GM21723 (cell line): ENCODE measurements around the gene TMEM236.

Source experiments
- ATAC-seq: cut with Tn5 transposase; IDR thresholded peaks from one replicate; pipeline ENCODE4 v1.9.1; 2021; ENCODE audit warnings: mild to moderate bottlenecking, moderate library complexity; ENCODE audit not compliant: unreplicated experiment

TMEM236 gene

GRCh38 chr10:17737027-17737965, 14.7 kb upstream of the TMEM236 start:
- no peak for ATAC-seq

GRCh38 chr10:17740668-17741067, 11.3 kb upstream of the TMEM236 start:
- ATAC-seq: no peak

DNA sequence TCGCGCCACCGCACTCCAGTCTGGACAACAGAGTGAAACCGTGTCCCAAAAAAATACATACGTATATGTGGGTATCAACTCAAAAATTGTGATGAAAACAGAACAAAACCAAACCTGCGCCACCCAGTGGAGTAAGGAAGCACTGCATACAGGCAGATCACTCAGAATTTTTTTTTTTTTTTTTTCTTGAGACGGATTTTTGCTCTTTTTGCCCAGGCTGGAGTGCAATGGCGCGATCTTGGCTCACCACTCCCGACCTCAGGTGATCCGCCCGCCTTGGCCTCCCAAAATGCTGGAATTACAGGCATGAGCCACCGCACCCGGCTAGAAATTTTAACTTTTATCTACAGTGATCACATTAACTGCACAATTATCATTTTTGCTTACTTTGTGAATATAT, 9.1 kb upstream of the TMEM236 start:
- no peak for ATAC-seq

GRCh38 chr10:17743437-17743836, 8.6 kb upstream of the TMEM236 start:
- ATAC-seq: no peak

- ATAC-seq: no peak
These were observed 7.6 kb upstream of the TMEM236 start for GRCh38 chr10:17744341-17744861.

DNA sequence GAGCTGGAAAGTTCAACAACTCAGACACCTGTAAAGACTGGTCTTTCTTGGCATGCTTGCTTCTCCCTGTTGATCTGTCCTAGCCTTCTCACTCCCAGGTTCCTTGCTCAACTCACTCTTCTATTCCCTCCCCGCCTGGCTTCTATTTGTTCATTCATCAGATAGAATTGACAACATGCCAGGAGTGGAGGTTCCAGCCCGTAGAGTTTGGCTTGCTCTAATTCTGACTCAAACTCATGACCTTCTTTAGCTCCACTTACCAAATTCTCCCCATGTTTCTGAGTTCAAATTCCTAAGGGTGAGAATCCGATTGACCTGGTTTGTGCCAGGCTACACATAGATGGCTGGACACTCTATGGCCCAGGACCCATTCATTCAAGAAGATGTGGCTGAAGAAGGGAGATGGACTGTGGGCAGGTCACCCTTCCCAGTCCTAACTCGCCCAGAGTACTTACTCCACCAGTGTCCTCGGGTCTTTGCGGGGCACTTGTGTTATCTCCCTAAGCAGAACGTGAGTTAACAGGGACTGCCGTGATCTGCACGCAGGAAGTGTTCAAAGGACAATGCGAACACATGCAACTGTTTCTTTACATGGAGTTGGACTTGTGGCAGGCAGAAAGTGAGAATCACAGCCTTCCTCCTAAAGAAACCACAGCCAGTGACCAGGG, 4.0 kb upstream of the TMEM236 start:
- ATAC-seq: no peak

GRCh38 chr10:17749890-17750289, 2.1 kb upstream of the TMEM236 start:
- no peak for ATAC-seq

- ATAC-seq: peak; percentile 94
These were observed 4.7 kb downstream of the TMEM236 start for GRCh38 chr10:17756557-17757217.

GRCh38 chr10:17758200-17758599, 6.2 kb downstream of the TMEM236 start:
- ATAC-seq: no peak

DNA sequence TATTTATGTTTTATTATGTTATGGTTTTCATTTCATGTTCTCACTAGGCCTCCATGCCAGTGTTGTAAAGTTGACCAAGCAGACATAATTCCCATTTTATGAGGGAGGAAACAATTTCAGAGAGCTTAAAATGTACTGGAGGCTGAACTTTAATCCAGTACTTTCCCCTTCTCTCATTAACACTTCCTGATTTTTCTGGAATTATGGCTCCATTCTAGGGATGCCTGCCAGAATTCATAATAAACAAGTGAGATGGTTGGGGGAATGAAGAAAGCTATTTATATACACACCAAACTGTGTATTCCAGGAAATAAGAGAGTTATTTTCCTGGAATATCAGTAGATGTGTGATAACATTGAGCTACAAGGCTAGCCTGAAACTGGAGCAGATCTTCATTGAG, 6.9 kb downstream of the TMEM236 start:
- ATAC-seq: no peak

DNA sequence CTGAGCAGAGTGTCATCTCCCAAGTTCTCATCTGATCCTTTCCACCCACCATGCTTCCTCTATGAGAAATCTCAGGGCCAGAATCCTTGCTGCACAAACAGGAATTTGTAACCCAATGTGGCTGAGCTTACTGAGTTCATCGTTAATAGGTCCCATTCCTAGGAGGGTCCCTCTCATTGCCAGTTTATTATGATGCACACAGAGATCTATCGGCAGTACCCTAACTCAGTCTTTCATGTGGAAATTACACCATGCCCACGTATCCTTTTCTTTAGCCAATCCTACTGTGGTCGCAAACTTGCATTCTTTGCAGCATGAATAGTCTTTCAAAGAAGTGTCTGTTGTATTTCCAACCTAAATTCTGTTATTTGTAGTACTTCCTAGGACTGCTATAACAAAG, 12.1 kb downstream of the TMEM236 start:
- ATAC-seq: no peak

DNA sequence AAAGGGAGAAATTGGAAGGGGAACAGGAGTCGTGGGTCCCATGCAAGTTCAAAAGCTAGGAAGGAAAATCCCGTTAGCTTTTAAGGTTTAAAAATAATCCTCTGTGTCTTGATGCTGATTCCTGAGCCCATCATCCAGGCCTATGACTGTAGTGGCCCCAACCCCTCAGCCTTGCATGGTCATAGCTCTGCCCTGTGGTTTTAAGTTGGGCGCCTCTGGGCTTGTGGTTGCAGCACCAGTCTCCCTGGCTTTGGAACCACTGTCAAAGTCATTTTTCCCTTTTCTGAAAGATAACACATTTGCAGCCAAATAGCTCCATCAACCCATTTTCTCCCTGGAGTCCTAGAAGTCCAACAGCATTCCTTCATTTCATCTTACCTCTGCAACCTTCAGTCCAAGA, 13.6 kb downstream of the TMEM236 start:
- ATAC-seq: no peak

- ATAC-seq: no peak
These were observed 14.7 kb downstream of the TMEM236 start for GRCh38 chr10:17766731-17767130.

DNA sequence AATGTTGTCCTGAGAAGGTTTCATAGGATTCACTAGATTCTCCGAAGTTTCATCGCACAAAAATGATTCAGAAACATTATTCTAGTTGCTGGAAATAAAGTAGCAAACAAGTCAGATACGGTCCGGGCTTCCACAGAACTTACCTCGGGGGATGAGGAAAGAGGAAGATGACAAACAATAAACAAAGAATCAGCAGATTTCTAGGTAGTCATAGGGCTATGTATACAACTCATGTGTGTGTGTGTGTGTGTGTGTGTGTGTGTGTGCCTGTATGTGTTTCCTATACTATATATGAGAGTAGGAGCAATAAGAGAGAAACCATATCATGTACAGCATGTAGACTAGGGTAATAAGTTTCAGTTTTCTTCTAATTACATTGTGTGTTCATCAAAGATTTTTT, 16.5 kb downstream of the TMEM236 start:
- no peak for ATAC-seq

- no peak for ATAC-seq
These were observed 17.0 kb downstream of the TMEM236 start for GRCh38 chr10:17768957-17769356.

DNA sequence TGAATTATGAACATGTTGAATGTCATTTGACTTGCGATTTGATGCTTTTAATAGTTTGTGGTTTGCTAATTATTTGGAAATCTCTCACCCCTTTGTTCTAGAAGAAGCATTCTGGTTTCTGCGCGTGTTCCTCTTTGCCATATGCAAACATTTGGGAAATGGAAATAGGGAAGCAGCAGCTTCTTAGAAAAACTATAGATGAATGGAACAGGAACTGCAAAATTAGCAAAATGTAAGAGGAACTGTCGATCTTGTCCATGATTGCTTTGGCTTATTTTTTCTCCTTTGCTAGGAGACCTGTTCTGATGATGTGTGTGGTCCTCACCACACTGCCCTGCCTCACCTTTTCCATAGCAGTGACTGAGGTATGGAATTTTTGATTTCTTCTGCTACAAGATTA, 19.0 kb downstream of the TMEM236 start:
- no peak for ATAC-seq

GRCh38 chr10:17779784-17780183, 27.8 kb downstream of the TMEM236 start:
- no peak for ATAC-seq

DNA sequence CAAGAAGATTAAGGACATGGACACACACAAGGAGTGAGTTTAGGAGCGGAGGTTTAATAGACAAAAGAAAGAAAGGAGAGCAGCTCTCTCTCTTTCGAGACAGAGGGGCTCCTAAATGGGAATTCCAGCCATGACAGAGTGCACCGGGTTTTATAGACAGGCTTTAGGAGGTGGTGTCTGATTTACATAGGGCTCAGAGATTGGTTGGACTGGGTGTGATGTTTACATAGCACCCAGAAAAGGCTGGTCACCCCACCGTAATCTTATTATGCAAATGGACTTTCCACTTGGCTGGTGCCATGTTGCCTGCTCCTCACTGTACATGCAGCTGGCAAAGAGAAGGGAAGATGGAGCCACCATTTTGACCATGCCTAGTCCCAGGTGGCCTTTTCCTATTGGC, 28.7 kb downstream of the TMEM236 start:
- ATAC-seq: no peak

- ATAC-seq: no peak
These were observed 29.9 kb downstream of the TMEM236 start for GRCh38 chr10:17781856-17782255.

DNA sequence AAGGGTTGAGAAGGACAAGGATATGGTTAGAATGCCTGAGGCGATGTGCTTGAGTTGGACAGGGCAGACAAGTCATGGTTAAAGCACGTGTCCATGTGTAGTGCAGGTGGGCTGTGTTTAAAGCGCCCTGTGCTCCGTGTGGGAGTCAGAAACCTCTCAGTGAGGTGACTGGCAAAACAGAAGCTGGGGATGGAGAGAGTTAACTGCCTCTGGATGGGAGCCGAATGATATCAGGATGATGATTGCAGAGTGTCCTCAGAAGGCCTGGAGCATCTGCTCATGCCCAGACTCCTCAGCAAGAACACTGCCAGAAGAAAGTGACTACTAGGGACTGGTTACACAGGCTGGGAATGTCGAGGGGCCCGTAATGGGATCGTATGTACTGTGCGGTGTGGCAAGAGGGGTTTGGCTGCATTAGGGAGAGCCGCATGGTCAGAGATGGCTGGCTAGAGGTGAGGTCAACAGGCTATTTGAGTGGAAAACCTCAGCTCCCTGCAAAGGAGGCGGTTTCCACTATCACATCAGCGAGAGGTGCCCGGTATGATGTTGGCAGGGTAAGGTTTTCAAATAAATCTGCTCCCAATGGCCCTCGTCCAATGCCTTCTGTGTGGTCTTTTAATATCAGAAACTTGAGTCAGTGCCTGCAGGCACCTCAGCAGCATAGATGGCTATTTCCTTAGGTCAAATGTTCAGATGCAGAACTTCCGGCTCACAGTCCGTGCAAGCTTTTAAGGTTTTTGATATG, 31.1 kb downstream of the TMEM236 start:
- no peak for ATAC-seq

- ATAC-seq: no peak
These were observed 31.8 kb downstream of the TMEM236 start for GRCh38 chr10:17783751-17784150.
